NCI-H2196 (cell line): Measurements from ENCODE around the gene CAPN13.
A peak's percentile ranks its signal among the peaks of the same experiment; 100 is the strongest.
"Not testable (repeated sequence)": the region's sequence is repeated elsewhere in the genome, so short reads cannot be mapped to it uniquely, and the experiment has no call there.

Experiments
- DNase-seq: peaks from one replicate; lab custom pipeline; 2025; ENCODE audit not compliant: unreplicated experiment; lab: John Stamatoyannopoulos, UW

The CAPN13 gene

GRCh38 chr2:30705711-30706533 lies 101.3 kb downstream of the CAPN13 start:
- DNase-seq: no peak

GRCh38 chr2:30705056-30705455 lies 102.2 kb downstream of the CAPN13 start:
- no peak for DNase-seq

GRCh38 chr2:30704309-30705020 lies 102.8 kb downstream of the CAPN13 start:
- no peak for DNase-seq

GRCh38 chr2:30702694-30703093 lies 104.6 kb downstream of the CAPN13 start:
- DNase-seq: no peak

GRCh38 chr2:30701782-30702181 lies 105.5 kb downstream of the CAPN13 start:
- no peak for DNase-seq

- not testable (repeated sequence) for DNase-seq
Observed at GRCh38 chr2:30697242-30698103, 109.8 kb downstream of the CAPN13 start.

GRCh38 chr2:30695749-30696148 lies 111.5 kb downstream of the CAPN13 start:
- no peak for DNase-seq

- DNase-seq: peak; percentile 51
Observed at GRCh38 chr2:30694286-30695055, 112.8 kb downstream of the CAPN13 start.

GRCh38 chr2:30693821-30694281 lies 113.4 kb downstream of the CAPN13 start:
- no peak for DNase-seq

GRCh38 chr2:30692829-30693275 lies 114.4 kb downstream of the CAPN13 start:
- DNase-seq: no peak

GRCh38 chr2:30691948-30692828 lies 115.1 kb downstream of the CAPN13 start:
- peak; percentile 24 for DNase-seq

GRCh38 chr2:30691091-30691947 lies 115.9 kb downstream of the CAPN13 start:
- DNase-seq: no peak

GRCh38 chr2:30690126-30690561 lies 117.1 kb downstream of the CAPN13 start:
- DNase-seq: no peak

GRCh38 chr2:30689496-30690125 lies 117.6 kb downstream of the CAPN13 start:
- no peak for DNase-seq

GRCh38 chr2:30688956-30689401 lies 118.3 kb downstream of the CAPN13 start:
- DNase-seq: no peak

- DNase-seq: no peak
Observed at GRCh38 chr2:30686669-30687068, 120.6 kb downstream of the CAPN13 start.

- DNase-seq: peak; percentile 40
Observed at GRCh38 chr2:30686000-30686399, 121.2 kb downstream of the CAPN13 start.

GRCh38 chr2:30684996-30685395 lies 122.2 kb downstream of the CAPN13 start:
- no peak for DNase-seq
